Caco-2 (cell line): ENCODE data around the gene ATP6V0E2. TPM values are rescaled to one million over a fixed set of nuclear protein-coding genes. Genes with fewer than 3 reads are reported as not detected.

Experiments
- BruUV-seq: library from RNA; stranded (reverse); fragments of 400-500 nt; replicated peaks from 2 replicates; lab custom pipeline; 2021; lab: Mats Ljungman, UMichigan
- CTCF ChIA-PET: fragments of 300-600 bp; sonication (Branson Sonifier 250); formaldehyde crosslinking; loops from one replicate; lab custom pipeline; 2022; ENCODE audit warnings: antibody characterized with exemption; lab: Charles Lee
- POLR2A ChIA-PET: fragments of 300-600 bp; sonication (Branson Sonifier 250); formaldehyde crosslinking; loops from one replicate; lab custom pipeline; 2022; ENCODE audit warnings: antibody characterized with exemption; lab: Charles Lee
- DNase-seq, 2 experiments: peaks; one replicate each; pipeline versions ENCODE4 v3.0.0 to v3.0.0-alpha.2; 2020 to 2022
- H3K27me3 ChIP-seq: replicated peaks from 2 replicates; pipeline ENCODE4 v1.6.0; 2011; ENCODE audit warnings: low read length; ENCODE audit not compliant: control insufficient read depth, insufficient read depth
- H3K36me3 ChIP-seq: 2 replicates; pipeline ENCODE4 v1.5.1; 2011; ENCODE audit warnings: low read length; ENCODE audit not compliant: control insufficient read depth, insufficient read depth
- H3K4me1 ChIP-seq: fragments of 250-450 bp; sonication (Bioruptor Pico); 2 replicates; pipeline ENCODE4 v1.5.1; 2020; ENCODE audit warnings: mild to moderate bottlenecking
- H3K4me3 ChIP-seq: 2 replicates; pipeline ENCODE4 v1.5.1; 2011; ENCODE audit warnings: low read depth, mild to moderate bottlenecking, control low read depth, low read length
- H3K9me3 ChIP-seq: fragments of 250-450 bp; sonication (Bioruptor Pico); 2 replicates; pipeline ENCODE4 v1.5.1; 2020; ENCODE audit warnings: mild to moderate bottlenecking, moderate library complexity
- H3K27ac Mint-ChIP-seq: one replicate; pipeline ENCODE4 v1.8.0; 2022; ENCODE audit warnings: mixed read lengths; ENCODE audit not compliant: unreplicated experiment
- H3K27me3 Mint-ChIP-seq: one replicate; pipeline ENCODE4 v1.8.0; 2022; ENCODE audit warnings: mixed read lengths; ENCODE audit not compliant: insufficient read depth, unreplicated experiment
- H3K36me3 Mint-ChIP-seq: one replicate; pipeline ENCODE4 v1.8.0; 2022; ENCODE audit warnings: mild to moderate bottlenecking, mixed read lengths; ENCODE audit not compliant: insufficient read depth, unreplicated experiment
- H3K4me1 Mint-ChIP-seq: one replicate; pipeline ENCODE4 v1.8.0; 2022; ENCODE audit warnings: low read depth, mixed read lengths; ENCODE audit not compliant: unreplicated experiment
- H3K4me3 Mint-ChIP-seq: one replicate; pipeline ENCODE4 v1.8.0; 2022; ENCODE audit warnings: mild to moderate bottlenecking, moderate library complexity, mixed read lengths; ENCODE audit not compliant: unreplicated experiment
- H3K9me3 Mint-ChIP-seq: one replicate; pipeline ENCODE4 v1.8.0; 2022; ENCODE audit warnings: mixed read lengths; ENCODE audit not compliant: unreplicated experiment
- CTCF ChIP-seq, 2 experiments: fragments of 200-600 bp in 1 of 2; IDR thresholded peaks; 1 replicate in 1 of 2; 2 replicates in 1 of 2; pipeline versions ENCODE4 v1.5.1 to v1.8.0; 2011 to 2022; ENCODE audit warnings: antibody characterized with exemption in 1 of 2, control low read depth in 1 of 2, inconsistent platforms in 1 of 2, low read depth in 1 of 2, low read length in 1 of 2, mild to moderate bottlenecking in 1 of 2, moderate library complexity in 1 of 2; ENCODE audit not compliant: insufficient read depth in 1 of 2, severe bottlenecking in 1 of 2, unreplicated experiment in 1 of 2
- intact Hi-C: fragments of 100-400 bp; cut with micrococcal nuclease; formaldehyde crosslinking; loops from one replicate; pipeline ENCODE4 v1.10.0; 2022; ENCODE audit not compliant: unreplicated experiment
- total RNA-seq: library from RNA; stranded (reverse); gene quantifications from 2 replicates; pipeline ENCODE4 v1.2.3, GENCODE V29; 2022

The ATP6V0E2 gene
- total RNA-seq, 1 experiment from 2014 or later, result 53.9 TPM

GRCh38 chr7:149833495-149834130 is 40.2 kb upstream of the ATP6V0E2 start:
- no TSS peak for BruUV-seq
- Mint-ChIP-seq H3K4me1 (no peaks in the 10 kb centered on the region), H3K27ac (no peak overlapping the region), H3K27me3 (peaks cover 40% of the 10 kb centered on the region), H3K4me3 (no peak overlapping the region), H3K36me3 (peaks cover 5% of the 10 kb centered on the region), H3K9me3 (no peaks in the 10 kb centered on the region)
- DNase-seq, result no peak
- H3K27me3 ChIP-seq, result no peaks in the 10 kb centered on the region
- ChIA-PET CTCF (no interaction called here), POLR2A (no interaction called here)
- intact Hi-C loops, result no loop called here
- no peak for TF ChIP-seq CTCF (IDR thresholded peaks at IDR 0.05; ENCODE audit: insufficient read depth in 1 of 2, low read depth in 1 of 2, low read length in 1 of 2, severe bottlenecking in 1 of 2, unreplicated experiment in 1 of 2)
- H3K4me1 ChIP-seq, result peaks cover 3% of the 10 kb centered on the region; the same call in 1 of the 2 replicates
- H3K36me3 ChIP-seq, result no peaks in the 10 kb centered on the region
- no peak overlapping the region for H3K4me3 ChIP-seq
- no peaks in the 10 kb centered on the region for H3K9me3 ChIP-seq

- no TSS peak for BruUV-seq
- Mint-ChIP-seq H3K4me1 (no peaks in the 10 kb centered on the region), H3K4me3 (no peak overlapping the region), H3K9me3 (no peaks in the 10 kb centered on the region), H3K27ac (no peak overlapping the region), H3K36me3 (peaks cover 5% of the 10 kb centered on the region), H3K27me3 (peaks cover 40% of the 10 kb centered on the region)
- POLR2A ChIA-PET, result no interaction called here
- Histone ChIP-seq H3K4me1 (peaks cover 7% of the 10 kb centered on the region), H3K9me3 (no peaks in the 10 kb centered on the region), H3K36me3 (no peaks in the 10 kb centered on the region), H3K4me3 (no peak overlapping the region), H3K27me3 (no peaks in the 10 kb centered on the region)
- CTCF ChIA-PET, result no interaction called here
- no peak for TF ChIP-seq CTCF (IDR thresholded peaks at IDR 0.05; ENCODE audit: insufficient read depth in 1 of 2, low read depth in 1 of 2, low read length in 1 of 2, severe bottlenecking in 1 of 2, unreplicated experiment in 1 of 2)
- intact Hi-C loops, result no loop called here
- DNase-seq, result no peak
These were observed 39.2 kb upstream of the ATP6V0E2 start for GRCh38 chr7:149834601-149835000.

- no peaks in the 10 kb centered on the region for H3K4me1 Mint-ChIP-seq
- Histone ChIP-seq H3K9me3 (no peaks in the 10 kb centered on the region), H3K36me3 (no peaks in the 10 kb centered on the region), H3K27me3 (no peaks in the 10 kb centered on the region), H3K4me1 (peaks cover 7% of the 10 kb centered on the region), H3K4me3 (no peak overlapping the region)
- H3K27ac Mint-ChIP-seq, result no peak overlapping the region
- H3K36me3 Mint-ChIP-seq, result peaks cover 5% of the 10 kb centered on the region
- no TSS peak for BruUV-seq
- peaks cover 35% of the 10 kb centered on the region for H3K27me3 Mint-ChIP-seq
- intact Hi-C loops, result loop anchor here (5.0 kb wide), 1 partner anchor 64 kb away; the partner anchor contains the start of gene ZNF467
- POLR2A ChIA-PET, result no interaction called here
- H3K4me3 Mint-ChIP-seq, result no peak overlapping the region
- no peaks in the 10 kb centered on the region for H3K9me3 Mint-ChIP-seq
- no peak for DNase-seq
- CTCF ChIA-PET, result no interaction called here
- TF ChIP-seq CTCF (IDR thresholded peaks at IDR 0.05; ENCODE audit: insufficient read depth in 1 of 2, low read depth in 1 of 2, low read length in 1 of 2, severe bottlenecking in 1 of 2, unreplicated experiment in 1 of 2), result no peak
These were observed 37.3 kb upstream of the ATP6V0E2 start for GRCh38 chr7:149836434-149836833.
